ENCODE measurements around the gene HOXB3. TPM values are rescaled to one million over a fixed set of nuclear protein-coding genes. Genes with fewer than 3 reads are reported as not detected.

Gene HOXB3
- total and polyA plus RNA-seq, 2 of the 4 experiments (the other 2 are of a cell fraction): 6.3 to 59.6 TPM

GRCh38 chr17:48633266-48633677 is 43.2 kb upstream of the HOXB3 start:
- no TSS peak for BruUV-seq (replicated peaks)
- no peak overlapping the region for H2AFZ ChIP-seq (replicated peaks; ENCODE audit: low read length, poor library complexity)
- peaks cover 3% of the 10 kb centered on the region; the same call in 1 of the 2 replicates for H4K20me1 ChIP-seq (ENCODE audit: insufficient read depth, low read length)
- ChIA-PET POLR2A (ENCODE audit: unreplicated experiment) (no interaction called here), CTCF (no interaction called here)
- H3K4me1 ChIP-seq (ENCODE audit: control insufficient read depth, insufficient read depth, low read length): no peaks in the 10 kb centered on the region
- no peak overlapping the region for H3K23ac ChIP-seq (ENCODE audit: low read depth, low read length)
- no peak overlapping the region for H3K27ac ChIP-seq (ENCODE audit: insufficient read depth, low read length)
- no peak overlapping the region for H2BK120ac ChIP-seq (ENCODE audit: low read depth, low read length)
- peaks cover 98% of the 10 kb centered on the region for H3K27me3 ChIP-seq (ENCODE audit: control insufficient read depth, insufficient read depth, low read length)
- H2BK20ac ChIP-seq (ENCODE audit: low read depth, low read length): no peak overlapping the region
- H3K9me1 ChIP-seq (ENCODE audit: insufficient read depth, low read length): no peaks in the 10 kb centered on the region
- no peak for TF ChIP-seq FOS (IDR thresholded peaks at IDR 0.05; ENCODE audit: low read depth, low read length)
- TF ChIP-seq RAD21 (IDR thresholded peaks at IDR 0.05; ENCODE audit: low read length): no peak
- no peak for TF ChIP-seq POLR2A (IDR thresholded peaks at IDR 0.05; ENCODE audit: low read depth, low read length)
- TF ChIP-seq SMC3 (IDR thresholded peaks at IDR 0.05; ENCODE audit: low read depth, low read length): no peak
- no peak for TF ChIP-seq CEBPB (IDR thresholded peaks at IDR 0.05; ENCODE audit: low read depth, low read length)
- no peak for TF ChIP-seq CTCF (conservative IDR thresholded peaks at IDR 0.05; ENCODE audit: low read depth, low read length)
- no peak for TF ChIP-seq CHD1 (IDR thresholded peaks at IDR 0.05; ENCODE audit: low read depth, low read length)
- no peaks in the 10 kb centered on the region for H3K79me1 ChIP-seq (ENCODE audit: low read depth in 1 of 2, low read length in 2 of 2)
- H4K91ac ChIP-seq (ENCODE audit: insufficient read depth, low read depth, low read length): no peak overlapping the region
- H2AK9ac ChIP-seq (replicated peaks; ENCODE audit: low read depth, low read length, poor library complexity): no peak overlapping the region
- no peak overlapping the region for H3K4me2 ChIP-seq (ENCODE audit: low read depth, low read length)
- H3K9me3 ChIP-seq (ENCODE audit: control insufficient read depth, insufficient read depth, low read length): peaks cover 36% of the 10 kb centered on the region
- H4K8ac ChIP-seq (ENCODE audit: low read depth in 2 of 2, low read length in 2 of 2): no peak overlapping the region
- no peak overlapping the region for H4K5ac ChIP-seq (ENCODE audit: low read depth, low read length)
- H3K9ac ChIP-seq (ENCODE audit: low read depth, low read length): no peak overlapping the region
- dilution Hi-C loops (cut with HindIII; ENCODE audit: low sequenced_read_pairs, unreplicated experiment) (no loop called here), in situ Hi-C loops (cut with MboI; ENCODE audit: low sequenced_read_pairs) (no loop called here), intact Hi-C loops (cut with micrococcal nuclease) (no loop called here)
- H3K18ac ChIP-seq (ENCODE audit: low read depth, low read length): no peak overlapping the region
- WGBS, 2 experiments (ENCODE audit: extremely low coverage in 2 of 2, insufficient read length in 1 of 2): 1% methylated on average over 11 of the region's 35 CpGs; no CpG with 5 or more reads in 1 of the 2 experiments
- no peaks in the 10 kb centered on the region for H3K36me3 ChIP-seq (ENCODE audit: control insufficient read depth, insufficient read depth, low read length)
- no peak overlapping the region for H3K4ac ChIP-seq (ENCODE audit: low read depth, low read length)
- H2AK5ac ChIP-seq (ENCODE audit: low read depth, low read length): no peak overlapping the region
- H3K56ac ChIP-seq (ENCODE audit: extremely low read depth, insufficient read depth, low read length): no peak overlapping the region
- H3K14ac ChIP-seq (replicated peaks; ENCODE audit: low read depth, low read length): no peak overlapping the region
- DNase-seq (no peak), ATAC-seq (ENCODE audit: low read depth) (no peak)
- H2BK5ac ChIP-seq (ENCODE audit: low read depth, low read length, poor library complexity, severe bottlenecking): no peak overlapping the region
- no peak overlapping the region for H3K4me3 ChIP-seq (ENCODE audit: insufficient read depth, low read depth, low read length)
- H2BK15ac ChIP-seq (ENCODE audit: low read depth, low read length): no peak overlapping the region
